ENCODE data around the gene EHBP1L1.

Gene EHBP1L1

GRCh38 chr11:65538915-65539743 is 36.7 kb upstream of the EHBP1L1 start:
- CTCF ChIA-PET = interaction anchor here (1.0 to 4.2 kb wide), 3 partner anchors 22 to 32 kb away, joined by 4 to 133 read pairs (median 44); partner anchors contain the start of genes FAM89B and ZNRD2
- Histone ChIP-seq H3K36me3 (ENCODE audit: control insufficient read depth in 2 of 2, insufficient read depth in 1 of 2, low read length in 2 of 2) (peaks cover 0 to 82% of the 10 kb centered on the region in 2 experiments; a peak in 1 of 3 replicates), H3K27ac (ENCODE audit: extremely low read depth, low read depth, low read length) (no peak overlapping the region; the same call in 1 of the 2 replicates), H3K4me3 (ENCODE audit: low read depth, low read length) (no peak overlapping the region), H3K9me3 (ENCODE audit: control insufficient read depth, insufficient read depth, low read depth, low read length) (no peaks in the 10 kb centered on the region), H3K4me1 (ENCODE audit: control insufficient read depth, insufficient read depth, low read length) (peaks cover 3% of the 10 kb centered on the region; the same call in 1 of the 2 replicates)
- POLR2A ChIA-PET = interaction anchor here (0.6 to 2.6 kb wide), 8 partner anchors 9 to 124 kb away, joined by 3 to 13 read pairs (median 8); partner anchors contain the start of genes MAP3K11, PCNX3, RELA and SCYL1
- TF ChIP-seq ZNF169 (tag by site-specific recombination; IDR thresholded peaks at IDR 0.05) (no peak), ZNF629 (tag by site-specific recombination; IDR thresholded peaks at IDR 0.05) (no peak), ZNF19 (tag by site-specific recombination; IDR thresholded peaks at IDR 0.05; ENCODE audit: low read depth) (no peak), ZBTB10 (tag by site-specific recombination; IDR thresholded peaks at IDR 0.05) (no peak), MYNN (tag by site-specific recombination; IDR thresholded peaks at IDR 0.05; ENCODE audit: borderline replicate concordance) (no peak), ZNF140 (tag by site-specific recombination; IDR thresholded peaks at IDR 0.05) (no peak), BCL11B (tag by site-specific recombination; IDR thresholded peaks at IDR 0.05; ENCODE audit: low read depth) (no peak), ZBTB20 (tag by site-specific recombination; IDR thresholded peaks at IDR 0.05) (no peak), ZBTB48 (tag by site-specific recombination; IDR thresholded peaks at IDR 0.05) (no peak), ZNF138 (tag by site-specific recombination; IDR thresholded peaks at IDR 0.05; ENCODE audit: borderline replicate concordance) (no peak), SCRT1 (tag by site-specific recombination; IDR thresholded peaks at IDR 0.05; ENCODE audit: borderline replicate concordance) (no peak), ZSCAN5A (tag by site-specific recombination; IDR thresholded peaks at IDR 0.05) (no peak), IKZF3 (tag by site-specific recombination; IDR thresholded peaks at IDR 0.05) (no peak), ZNF16 (tag by site-specific recombination; IDR thresholded peaks at IDR 0.05; ENCODE audit: low read depth) (no peak)
- TF ChIP-seq, protein P1, sequence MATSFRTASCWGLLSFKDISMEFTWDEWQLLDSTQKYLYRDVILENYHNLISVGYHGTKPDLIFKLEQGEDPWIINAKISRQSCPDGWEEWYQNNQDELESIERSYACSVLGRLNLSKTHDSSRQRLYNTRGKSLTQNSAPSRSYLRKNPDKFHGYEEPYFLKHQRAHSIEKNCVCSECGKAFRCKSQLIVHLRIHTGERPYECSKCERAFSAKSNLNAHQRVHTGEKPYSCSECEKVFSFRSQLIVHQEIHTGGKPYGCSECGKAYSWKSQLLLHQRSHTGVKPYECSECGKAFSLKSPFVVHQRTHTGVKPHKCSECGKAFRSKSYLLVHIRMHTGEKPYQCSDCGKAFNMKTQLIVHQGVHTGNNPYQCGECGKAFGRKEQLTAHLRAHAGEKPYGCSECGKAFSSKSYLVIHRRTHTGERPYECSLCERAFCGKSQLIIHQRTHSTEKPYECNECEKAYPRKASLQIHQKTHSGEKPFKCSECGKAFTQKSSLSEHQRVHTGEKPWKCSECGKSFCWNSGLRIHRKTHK (tag by site-specific recombination; IDR thresholded peaks at IDR 0.05) = no peak

DNA sequence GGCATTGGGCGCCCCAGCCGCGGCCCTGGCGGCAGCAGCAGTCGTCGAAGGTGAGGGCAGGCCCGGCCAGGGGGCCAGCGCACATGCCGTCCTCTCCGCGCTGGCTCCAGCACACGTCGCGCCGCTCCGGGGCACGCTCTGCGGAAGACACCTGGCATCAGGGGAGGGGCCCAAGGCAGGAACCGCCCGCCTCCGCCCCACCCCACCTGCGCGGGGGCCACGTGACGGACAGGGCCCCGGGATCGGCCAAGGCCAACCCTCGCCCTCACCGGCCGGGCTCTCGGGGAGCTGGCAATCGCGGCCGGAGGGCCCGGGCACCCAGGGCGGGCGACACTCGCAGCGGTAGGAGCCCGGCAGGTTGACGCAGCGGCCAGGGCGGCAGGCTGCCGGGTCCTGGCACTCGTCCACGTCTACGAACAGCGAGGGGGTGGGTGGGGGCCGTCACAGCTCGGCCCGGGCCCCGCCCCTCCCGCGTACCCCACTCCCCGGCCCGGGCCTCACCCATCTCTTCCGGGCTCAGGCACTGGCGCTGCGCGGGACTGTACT is 36.0 kb upstream of the EHBP1L1 start:
- peak overlapping the region; percentile 69; the same call in 1 of the 2 replicates for H3K27ac ChIP-seq (ENCODE audit: extremely low read depth, low read depth, low read length)
- POLR2A ChIA-PET = interaction anchor here (0.6 to 2.6 kb wide), 15 partner anchors 9 to 278 kb away, joined by 3 to 39 read pairs (median 9); partner anchors contain the start of genes FAM89B, MALAT1, MAP3K11 and NEAT1
- no peaks in the 10 kb centered on the region for H3K9me3 ChIP-seq (ENCODE audit: control insufficient read depth, insufficient read depth, low read depth, low read length)
- peak overlapping the region; percentile 47 for H3K4me3 ChIP-seq (ENCODE audit: low read depth, low read length)
- H3K4me1 ChIP-seq (ENCODE audit: control insufficient read depth, insufficient read depth, low read length) = peaks cover 3% of the 10 kb centered on the region; the same call in 1 of the 2 replicates
- H3K36me3 ChIP-seq (ENCODE audit: control insufficient read depth in 2 of 2, insufficient read depth in 1 of 2, low read length in 2 of 2) = peaks cover 0 to 83% of the 10 kb centered on the region in 2 experiments; a peak in 2 of 3 replicates
- CTCF ChIA-PET = interaction anchor here (0.7 to 4.5 kb wide), 13 partner anchors 10 to 313 kb away, joined by 3 to 133 read pairs (median 11); partner anchors contain the start of genes FAM89B, KAT5, SCYL1 and ZNRD2
- TF ChIP-seq ZNF184 (tag by site-specific recombination; IDR thresholded peaks at IDR 0.05) (no peak), ZSCAN5A (tag by site-specific recombination; IDR thresholded peaks at IDR 0.05) (no peak), ZBTB21 (tag by site-specific recombination; IDR thresholded peaks at IDR 0.05) (no peak), ZNF354C (tag by site-specific recombination; IDR thresholded peaks at IDR 0.05; ENCODE audit: borderline replicate concordance, low read depth) (no peak), ZNF473 (tag by site-specific recombination; IDR thresholded peaks at IDR 0.05) (no peak), ZNF610 (tag by site-specific recombination; IDR thresholded peaks at IDR 0.05; ENCODE audit: borderline replicate concordance) (no peak), ZNF549 (tag by site-specific recombination; IDR thresholded peaks at IDR 0.05) (no peak), ZNF521 (tag by site-specific recombination; IDR thresholded peaks at IDR 0.05) (no peak), ZNF664 (tag by site-specific recombination; IDR thresholded peaks at IDR 0.05) (no peak), GLI2 (tag by site-specific recombination; IDR thresholded peaks at IDR 0.05; ENCODE audit: borderline replicate concordance, low read depth) (no peak)
